Right lobe of liver (tissue), 4 donors: Measurements from ENCODE around the gene NRXN3.

ENCODE experiments used
- POLR2A ChIP-seq: fragments of 450-650 bp; IDR thresholded peaks from one replicate; pipeline ENCODE4 v1.6.1; 2017; ENCODE audit warnings: antibody characterized with exemption, mild to moderate bottlenecking
- TF ChIP-seq, protein P1 (sequence below), 4 donors: fragments of 200-600 bp in 3 of 4; fragments of 450-650 bp in 1 of 4; IDR thresholded peaks; one replicate each; pipeline versions ENCODE4 v1.5.1 to v1.8.0; 2016 to 2022; ENCODE audit warnings: antibody characterized with exemption in 4 of 4, mild to moderate bottlenecking in 2 of 4
- donor health status: DM: no; HTN: no; CAD: no.
- donor health status: DM: no; HTN: no; CAD: no.
- donor health status: DM: no; HTN: yes; CAD: no.

DNA sequence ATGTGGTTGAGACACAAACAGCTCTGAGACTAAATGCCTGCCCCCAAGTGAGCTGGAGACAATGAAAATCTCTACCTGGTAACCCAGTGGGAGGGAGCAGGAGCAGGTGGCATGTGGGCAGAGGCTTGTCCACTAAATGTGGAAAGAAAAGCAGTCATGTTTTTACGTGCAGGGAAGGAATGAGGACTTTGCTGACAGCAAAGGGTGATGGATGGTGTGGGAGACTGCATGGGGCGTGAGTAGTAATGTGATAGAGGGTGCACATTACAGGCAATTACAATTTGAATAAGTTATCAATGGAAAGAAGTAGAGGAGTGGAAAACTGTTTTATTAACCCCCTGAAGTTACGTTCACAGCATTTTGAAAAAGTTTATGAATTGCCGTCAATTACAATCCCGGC lies 176.6 kb downstream of the NRXN3 start:
- TF ChIP-seq, protein P1, sequence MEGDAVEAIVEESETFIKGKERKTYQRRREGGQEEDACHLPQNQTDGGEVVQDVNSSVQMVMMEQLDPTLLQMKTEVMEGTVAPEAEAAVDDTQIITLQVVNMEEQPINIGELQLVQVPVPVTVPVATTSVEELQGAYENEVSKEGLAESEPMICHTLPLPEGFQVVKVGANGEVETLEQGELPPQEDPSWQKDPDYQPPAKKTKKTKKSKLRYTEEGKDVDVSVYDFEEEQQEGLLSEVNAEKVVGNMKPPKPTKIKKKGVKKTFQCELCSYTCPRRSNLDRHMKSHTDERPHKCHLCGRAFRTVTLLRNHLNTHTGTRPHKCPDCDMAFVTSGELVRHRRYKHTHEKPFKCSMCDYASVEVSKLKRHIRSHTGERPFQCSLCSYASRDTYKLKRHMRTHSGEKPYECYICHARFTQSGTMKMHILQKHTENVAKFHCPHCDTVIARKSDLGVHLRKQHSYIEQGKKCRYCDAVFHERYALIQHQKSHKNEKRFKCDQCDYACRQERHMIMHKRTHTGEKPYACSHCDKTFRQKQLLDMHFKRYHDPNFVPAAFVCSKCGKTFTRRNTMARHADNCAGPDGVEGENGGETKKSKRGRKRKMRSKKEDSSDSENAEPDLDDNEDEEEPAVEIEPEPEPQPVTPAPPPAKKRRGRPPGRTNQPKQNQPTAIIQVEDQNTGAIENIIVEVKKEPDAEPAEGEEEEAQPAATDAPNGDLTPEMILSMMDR (IDR thresholded peaks at IDR 0.05), result no peak
- TF ChIP-seq POLR2A, result no peak
